Esophagus squamous epithelium (tissue), 5 donors: ENCODE data around the gene DRD3. TPM values are rescaled to one million over a fixed set of nuclear protein-coding genes. Genes with fewer than 3 reads are reported as not detected.

Experiments
- DNase-seq: peaks from one replicate; lab custom pipeline; 2025; lab: John Stamatoyannopoulos, UW
- H3K27ac ChIP-seq, 4 donors: fragments of 200-600 bp; sonication (generic); one replicate each; pipeline ENCODE4 v1.5.1; 2016 to 2019; ENCODE audit warnings: mild to moderate bottlenecking in 1 of 4
- H3K27me3 ChIP-seq, 4 donors: fragments of 200-600 bp; sonication (generic); 1 replicate in 3 of 4; 2 replicates in 1 of 4; pipeline versions ENCODE4 v1.5.1 to v1.6.0; 2017 to 2021; ENCODE audit warnings: antibody characterized with exemption in 1 of 4
- H3K36me3 ChIP-seq, 3 donors: fragments of 200-600 bp; sonication (generic); one replicate each; pipeline ENCODE4 v1.5.1; 2016 to 2019
- H3K4me1 ChIP-seq, 3 donors: fragments of 200-600 bp; sonication (generic); one replicate each; pipeline ENCODE4 v1.5.1; 2017 to 2019
- H3K4me3 ChIP-seq, 4 donors: fragments of 200-600 bp; sonication (generic); 1 replicate in 3 of 4; 2 replicates in 1 of 4; pipeline ENCODE4 v1.5.1; 2016 to 2019; ENCODE audit warnings: mild to moderate bottlenecking in 2 of 4, moderate library complexity in 1 of 4
- H3K9me3 ChIP-seq, 3 donors: fragments of 200-600 bp; sonication (generic); one replicate each; pipeline ENCODE4 v1.5.1; 2016 to 2019
- CTCF ChIP-seq, 6 experiments: fragments of 450-650 bp in 4 of 6; fragments of 200-600 bp in 2 of 6; sonication (generic) in 2 of 6; IDR thresholded peaks; one replicate each; pipeline ENCODE4 v1.5.1; 2016 to 2019; ENCODE audit warnings: antibody characterized with exemption in 6 of 6, mild to moderate bottlenecking in 4 of 6, moderate library complexity in 4 of 6
- POLR2A ChIP-seq, 4 donors: fragments of 450-650 bp; IDR thresholded peaks; one replicate each; pipeline ENCODE4 v1.6.1; 2017; ENCODE audit warnings: antibody characterized with exemption in 4 of 4, mild to moderate bottlenecking in 4 of 4, moderate library complexity in 3 of 4
- WGBS, 2 donors: methylation state at CpG; one replicate each; pipeline ENCODE4 v1.1.5; 2018; 5-methylcytosine and 5-hydroxymethylcytosine counted together
- intact Hi-C: fragments of 100-400 bp; cut with DNase I; formaldehyde crosslinking; loops from one replicate; pipeline ENCODE4 v1.15.0; 2022
- total RNA-seq, 4 donors: library from RNA; depleted of rRNA; stranded (reverse); fragments of >200 nt; gene quantifications; one replicate each; pipeline ENCODE4 v1.1.0, GENCODE V29; 2016
- donor health status: DM: yes; HTN: yes; CAD: no.

Gene DRD3
- total RNA-seq, 4 donors from 2014 or later, result not detected

DNA sequence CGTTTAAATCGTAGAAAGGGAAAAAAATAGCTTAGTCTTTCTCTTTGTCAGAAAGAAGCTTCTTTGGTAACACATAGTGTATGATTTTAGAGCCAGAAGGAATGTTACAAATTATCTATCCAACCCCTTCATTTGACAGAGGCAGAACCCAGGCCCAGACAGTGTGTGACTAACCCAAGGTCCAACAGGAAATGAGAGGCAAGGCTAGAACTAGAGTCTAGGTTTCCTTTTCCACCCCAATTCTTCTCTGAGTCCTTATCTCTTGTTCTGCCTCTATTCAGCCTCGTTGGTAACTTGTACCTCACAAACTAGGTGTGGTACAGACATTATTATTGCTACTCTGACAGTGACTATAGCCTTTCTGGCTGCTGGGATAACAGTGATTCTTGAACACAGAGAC lies 83.1 kb downstream of the DRD3 start:
- TF ChIP-seq CTCF (IDR thresholded peaks at IDR 0.05) (no peak), POLR2A (IDR thresholded peaks at IDR 0.05) (no peak)
- H3K36me3 ChIP-seq, result no peaks in the 10 kb centered on the region
- intact Hi-C loops, result no loop called here
- 66% methylated on average over 3 of the region's 3 CpGs for WGBS, 2 donors
- no peak overlapping the region for H3K27ac ChIP-seq
- H3K4me3 ChIP-seq, result no peak overlapping the region
- no peaks in the 10 kb centered on the region for H3K9me3 ChIP-seq
- peaks cover 0 to 5% (median 0%) of the 10 kb centered on the region in 3 donors for H3K4me1 ChIP-seq
- no peak for DNase-seq
- peaks cover 0 to 7% (median 0%) of the 10 kb centered on the region in 4 donors for H3K27me3 ChIP-seq

GRCh38 chr3:114093596-114093995 lies 85.3 kb downstream of the DRD3 start:
- TF ChIP-seq POLR2A (IDR thresholded peaks at IDR 0.05), result no peak
- TF ChIP-seq CTCF (IDR thresholded peaks at IDR 0.05), result no peak
- no peaks in the 10 kb centered on the region for H3K9me3 ChIP-seq
- 47 to 50% methylated on average over 2 of the region's 2 CpGs for WGBS, 2 donors
- intact Hi-C loops, result no loop called here
- peaks cover 0 to 5% (median 0%) of the 10 kb centered on the region in 3 donors for H3K4me1 ChIP-seq
- H3K27me3 ChIP-seq, result no peaks in the 10 kb centered on the region
- no peak for DNase-seq
- no peak overlapping the region for H3K27ac ChIP-seq
- H3K36me3 ChIP-seq, result peaks cover 0 to 4% (median 0%) of the 10 kb centered on the region in 3 donors
- no peak overlapping the region for H3K4me3 ChIP-seq

- peaks cover 0 to 5% (median 0%) of the 10 kb centered on the region in 3 donors for H3K4me1 ChIP-seq
- H3K4me3 ChIP-seq, result no peak overlapping the region
- no peaks in the 10 kb centered on the region for H3K27me3 ChIP-seq
- DNase-seq, result no peak
- TF ChIP-seq POLR2A (IDR thresholded peaks at IDR 0.05), result no peak
- TF ChIP-seq CTCF (IDR thresholded peaks at IDR 0.05), result no peak
- H3K36me3 ChIP-seq, result peaks cover 0 to 10% (median 0%) of the 10 kb centered on the region in 3 donors
- intact Hi-C loops, result no loop called here
- WGBS, 2 donors, result 34 to 35% methylated on average over 3 of the region's 3 CpGs
- H3K9me3 ChIP-seq, result no peaks in the 10 kb centered on the region
- H3K27ac ChIP-seq, result no peak overlapping the region
Observed at GRCh38 chr3:114093016-114093380, 85.9 kb downstream of the DRD3 start.

GRCh38 chr3:114092151-114093015 lies 86.5 kb downstream of the DRD3 start:
- no peak overlapping the region for H3K4me3 ChIP-seq

More at GRCh38 chr3:114092151-114093015, 86.5 kb downstream of the DRD3 start:
- H3K27me3 ChIP-seq, result no peaks in the 10 kb centered on the region
- intact Hi-C loops, result no loop called here
- H3K36me3 ChIP-seq, result peaks cover 0 to 16% (median 0%) of the 10 kb centered on the region in 3 donors
- 46 to 50% methylated on average over 13 of the region's 13 CpGs for WGBS, 2 donors
- TF ChIP-seq POLR2A (IDR thresholded peaks at IDR 0.05) (no peak), CTCF (IDR thresholded peaks at IDR 0.05) (no peak)
- H3K27ac ChIP-seq, result no peak overlapping the region
- peaks cover 0 to 5% (median 0%) of the 10 kb centered on the region in 3 donors for H3K4me1 ChIP-seq
- H3K9me3 ChIP-seq, result no peaks in the 10 kb centered on the region
- no peak for DNase-seq
